ENCODE results near the gene SAMD4B. TPM values are rescaled to one million over a fixed set of nuclear protein-coding genes. Genes with fewer than 3 reads are reported as not detected.
"Not testable (repeated sequence)": the region's sequence is repeated elsewhere in the genome, so short reads cannot be mapped to it uniquely, and the experiment has no call there.

SAMD4B gene
- total and polyA plus RNA-seq, 2 donors (not counting 1 experiment from before 2014, with no cell fraction given): 33.0 to 39.1 TPM

- Histone ChIP-seq H3K9ac (ENCODE audit: insufficient read depth, low read length) (no peak overlapping the region), H3K4me1 (ENCODE audit: control insufficient read depth, extremely low read depth, insufficient read depth, low read length) (peaks cover 4% of the 10 kb centered on the region)
Measured at GRCh38 chr19:39339674-39340073, 2.5 kb upstream of the SAMD4B start.

DNA sequence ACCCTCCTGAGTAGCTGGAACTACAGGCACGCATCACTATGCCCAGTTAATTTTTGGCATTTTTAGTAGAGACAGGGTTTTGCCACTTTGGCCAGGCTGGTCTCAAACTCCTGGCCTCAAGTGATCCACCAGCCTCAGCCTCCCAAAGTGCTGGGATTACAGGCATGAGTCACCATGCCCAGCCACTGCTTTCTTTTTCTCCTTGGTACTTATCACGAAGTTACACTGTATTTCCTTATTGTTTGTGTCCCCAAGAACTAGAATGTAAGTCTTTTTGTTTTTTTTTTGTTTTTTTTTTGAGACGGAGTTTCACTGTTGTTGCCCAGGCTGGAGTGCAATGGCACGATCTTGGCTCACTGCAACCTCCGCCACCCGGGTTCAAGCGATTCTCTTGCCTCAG lies 2.1 kb upstream of the SAMD4B start:
- H3K4me2 ChIP-seq (ENCODE audit: extremely low read depth, insufficient read depth, low read length): not testable (repeated sequence)

More at GRCh38 chr19:39339674-39340073, 2.5 kb upstream of the SAMD4B start:
- TF ChIP-seq EZH2 (IDR thresholded peaks at IDR 0.05; ENCODE audit: low read length, missing control alignments) (no peak), CTCF (conservative IDR thresholded peaks at IDR 0.05 in 1 of 2, IDR thresholded peaks at IDR 0.05 in 1 of 2; ENCODE audit: low read depth in 1 of 2, low read length in 2 of 2) (no peak)
- H2AFZ ChIP-seq (ENCODE audit: low read length): no peak overlapping the region
- no peak overlapping the region for H3K27ac ChIP-seq (ENCODE audit: insufficient read depth, low read length)
- H3K4me2 ChIP-seq (ENCODE audit: extremely low read depth, insufficient read depth, low read length): no peak overlapping the region
- H3K9me3 ChIP-seq (ENCODE audit: control insufficient read depth, insufficient read depth, low read depth, low read length): no peaks in the 10 kb centered on the region
- peaks cover under 1% of the 10 kb centered on the region for H3K36me3 ChIP-seq (ENCODE audit: control insufficient read depth, insufficient read depth, low read length)
- H4K20me1 ChIP-seq (ENCODE audit: control insufficient read depth, extremely low read depth, insufficient read depth, low read length): no peaks in the 10 kb centered on the region
- no peaks in the 10 kb centered on the region for H3K27me3 ChIP-seq (ENCODE audit: control insufficient read depth, insufficient read depth, low read length)
- H3K79me2 ChIP-seq (ENCODE audit: control insufficient read depth, insufficient read depth, low read length): peaks cover 22% of the 10 kb centered on the region
- no peak overlapping the region for H3K4me3 ChIP-seq (replicated peaks in 1 of 4; ENCODE audit: control extremely low read depth in 1 of 4, insufficient read depth in 1 of 4, low read depth in 3 of 4, low read length in 4 of 4)
- no peak for DNase-seq (ENCODE audit: low read depth in 2 of 2)

DNA sequence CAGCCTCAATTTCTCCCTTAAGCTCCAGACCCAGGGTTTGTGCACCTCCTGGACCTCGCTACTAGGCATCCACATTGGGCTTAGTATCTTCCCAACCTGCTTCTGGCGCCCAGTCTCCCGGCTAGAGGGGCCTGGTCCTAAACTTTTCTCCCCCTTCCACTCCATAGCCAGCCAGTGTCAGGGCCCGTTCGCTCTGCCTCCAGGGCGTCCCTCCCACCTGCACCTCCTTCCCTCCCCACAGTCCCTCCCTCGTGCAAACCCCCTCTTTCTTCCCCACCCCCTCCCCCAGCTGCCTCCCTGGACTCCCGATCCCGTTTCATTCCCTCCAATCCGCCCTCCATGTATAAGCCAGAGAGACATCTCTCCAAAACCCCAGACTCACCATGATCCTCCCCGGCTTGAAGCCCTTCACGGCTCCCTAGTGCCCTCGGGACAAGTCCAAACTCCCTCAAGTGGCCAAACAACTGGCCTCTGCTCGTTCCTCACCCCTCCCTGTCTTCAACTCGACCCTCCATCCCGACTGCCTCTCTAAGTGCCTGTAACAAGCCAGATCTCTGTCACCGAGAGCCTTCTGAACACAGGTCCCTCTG lies 997 bp upstream of the SAMD4B start:
- Histone ChIP-seq H3K9ac (ENCODE audit: insufficient read depth, low read length) (peak overlapping the region; percentile 50), H3K4me2 (ENCODE audit: extremely low read depth, insufficient read depth, low read length) (peak overlapping the region; percentile 100), H3K9me3 (ENCODE audit: control insufficient read depth, insufficient read depth, low read depth, low read length) (no peaks in the 10 kb centered on the region), H3K4me1 (ENCODE audit: control insufficient read depth, extremely low read depth, insufficient read depth, low read length) (peaks cover 4% of the 10 kb centered on the region), H3K36me3 (ENCODE audit: control insufficient read depth, insufficient read depth, low read length) (peaks cover 1% of the 10 kb centered on the region), H3K27ac (ENCODE audit: insufficient read depth, low read length) (peak overlapping the region; percentile 53), H2AFZ (ENCODE audit: low read length) (peak overlapping the region; percentile 97), H3K27me3 (ENCODE audit: control insufficient read depth, insufficient read depth, low read length) (no peaks in the 10 kb centered on the region), H3K79me2 (ENCODE audit: control insufficient read depth, insufficient read depth, low read length) (peaks cover 35% of the 10 kb centered on the region), H4K20me1 (ENCODE audit: control insufficient read depth, extremely low read depth, insufficient read depth, low read length) (no peaks in the 10 kb centered on the region), H3K4me3 (replicated peaks in 1 of 4; ENCODE audit: control extremely low read depth in 1 of 4, insufficient read depth in 1 of 4, low read depth in 3 of 4, low read length in 4 of 4) (peak overlapping the region; percentile 44 to 95 (median 72))
- TF ChIP-seq CTCF (conservative IDR thresholded peaks at IDR 0.05 in 1 of 2, IDR thresholded peaks at IDR 0.05 in 1 of 2; ENCODE audit: low read depth in 1 of 2, low read length in 2 of 2) (peak in 1 of 2 donors; percentile 26), EZH2 (IDR thresholded peaks at IDR 0.05; ENCODE audit: low read length, missing control alignments) (no peak)
- peak in 1 of 2 donors; percentile 34 for DNase-seq (ENCODE audit: low read depth in 2 of 2)

More for the DNA sequence above, 2.1 kb upstream of the SAMD4B start:
- not testable (repeated sequence) for H2AFZ ChIP-seq (ENCODE audit: low read length); H3K27ac ChIP-seq (ENCODE audit: insufficient read depth, low read length); DNase-seq (ENCODE audit: low read depth in 2 of 2); H3K4me3 ChIP-seq (replicated peaks in 1 of 4; ENCODE audit: control extremely low read depth in 1 of 4, insufficient read depth in 1 of 4, low read depth in 3 of 4, low read length in 4 of 4); H3K4me1 ChIP-seq (ENCODE audit: control insufficient read depth, extremely low read depth, insufficient read depth, low read length); H3K36me3 ChIP-seq (ENCODE audit: control insufficient read depth, insufficient read depth, low read length); H3K9ac ChIP-seq (ENCODE audit: insufficient read depth, low read length); H3K27me3 ChIP-seq (ENCODE audit: control insufficient read depth, insufficient read depth, low read length); H4K20me1 ChIP-seq (ENCODE audit: control insufficient read depth, extremely low read depth, insufficient read depth, low read length); H3K9me3 ChIP-seq (ENCODE audit: control insufficient read depth, insufficient read depth, low read depth, low read length)
- H3K79me2 ChIP-seq (ENCODE audit: control insufficient read depth, insufficient read depth, low read length): peaks cover 25% of the 10 kb centered on the region

Measured in fibroblast of lung (primary cell).